ENCODE measurements around the gene HHAT.

The HHAT gene

DNA sequence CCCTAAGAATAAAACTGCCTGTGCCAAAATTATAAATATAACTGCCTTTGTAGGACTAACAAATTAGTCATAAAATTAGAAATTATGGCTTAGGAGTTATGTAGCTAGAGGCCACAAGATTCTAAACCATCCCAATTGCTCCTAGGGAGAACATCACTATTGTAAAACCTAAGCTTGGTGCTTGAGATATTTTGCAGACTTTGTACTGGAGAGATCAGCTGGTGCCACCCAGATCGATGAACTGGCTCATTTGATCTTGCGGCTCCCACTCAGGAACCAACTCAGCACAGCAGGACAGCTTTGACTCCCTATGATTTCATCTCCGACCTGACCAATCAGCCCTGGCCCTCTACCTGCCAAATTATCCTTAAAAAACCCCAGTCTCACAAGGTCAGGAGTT lies 30.6 kb downstream of the HHAT start:
- no peak for DNase-seq (ENCODE audit: low spot score)

GRCh38 chr1:210360852-210361477 lies 32.3 kb downstream of the HHAT start:
- peak; percentile 50 for DNase-seq (ENCODE audit: low spot score)

- no peak for DNase-seq (ENCODE audit: low spot score)
These were observed 33.0 kb downstream of the HHAT start for GRCh38 chr1:210361665-210362064.

GRCh38 chr1:210362526-210362925 lies 33.8 kb downstream of the HHAT start:
- no peak for DNase-seq (ENCODE audit: low spot score)

GRCh38 chr1:210363119-210363518 lies 34.4 kb downstream of the HHAT start:
- no peak for DNase-seq (ENCODE audit: low spot score)

- DNase-seq (ENCODE audit: low spot score): no peak
These were observed 35.8 kb downstream of the HHAT start for GRCh38 chr1:210364479-210364878.

GRCh38 chr1:210366767-210367166 lies 38.1 kb downstream of the HHAT start:
- DNase-seq (ENCODE audit: low spot score): no peak

DNA sequence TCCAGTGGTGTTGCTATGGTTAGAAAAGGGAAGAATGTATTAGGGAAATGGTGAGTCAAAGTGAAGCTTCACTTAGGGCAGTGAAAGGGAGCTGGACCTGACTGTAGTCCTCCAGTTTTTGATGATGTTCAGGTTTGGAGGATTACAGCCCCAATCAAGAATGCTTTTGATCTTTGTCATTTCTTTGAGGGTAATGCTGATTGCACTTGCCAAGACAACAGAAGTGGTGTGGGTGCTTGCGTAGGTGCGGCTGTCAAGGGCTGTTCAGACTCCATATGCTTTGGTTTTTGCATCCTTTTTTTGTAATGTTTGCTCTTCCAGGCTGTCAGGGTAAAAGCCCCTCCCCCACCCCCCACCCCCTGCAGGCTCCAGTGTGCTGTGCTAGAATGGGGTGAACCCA lies 38.9 kb downstream of the HHAT start:
- DNase-seq (ENCODE audit: low spot score): no peak

GRCh38 chr1:210369425-210369824 lies 40.7 kb downstream of the HHAT start:
- no peak for DNase-seq (ENCODE audit: low spot score)

- no peak for DNase-seq (ENCODE audit: low spot score)
These were observed 43.2 kb downstream of the HHAT start for GRCh38 chr1:210371916-210372315.

GRCh38 chr1:210372491-210372890 lies 43.8 kb downstream of the HHAT start:
- DNase-seq (ENCODE audit: low spot score): no peak

DNA sequence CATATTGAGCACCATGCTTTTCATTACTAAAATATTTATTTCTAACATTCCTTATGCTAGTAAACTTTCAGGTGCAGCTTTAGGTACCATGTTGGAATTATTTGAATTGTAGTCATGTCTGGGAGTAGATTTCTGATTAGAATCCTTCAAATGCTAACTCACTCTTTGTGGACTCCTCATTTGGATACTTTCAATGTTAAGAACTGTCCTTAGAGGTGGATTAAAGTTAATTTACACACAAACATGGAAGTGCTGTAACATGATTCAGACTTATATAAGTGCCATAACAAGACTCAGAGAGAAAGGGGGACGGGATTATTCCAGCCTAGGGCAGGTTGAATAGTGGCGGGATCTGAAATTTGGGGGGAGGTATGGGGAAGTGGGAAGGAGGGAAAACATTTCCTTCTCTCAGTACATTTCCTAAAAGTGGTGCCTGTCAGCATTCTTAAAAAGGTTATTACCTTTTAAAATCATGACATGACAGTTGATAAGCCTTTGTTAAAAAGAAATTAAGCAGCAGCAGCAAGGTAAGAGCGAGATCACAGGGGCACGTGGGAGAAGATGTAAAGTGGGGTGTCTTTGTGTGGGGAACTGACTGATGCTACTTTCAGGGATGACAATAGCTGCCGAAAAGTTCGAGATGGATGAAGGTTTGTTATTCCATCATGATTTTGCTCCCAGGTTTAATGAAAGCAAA lies 44.4 kb downstream of the HHAT start:
- no peak for DNase-seq (ENCODE audit: low spot score)

DNA sequence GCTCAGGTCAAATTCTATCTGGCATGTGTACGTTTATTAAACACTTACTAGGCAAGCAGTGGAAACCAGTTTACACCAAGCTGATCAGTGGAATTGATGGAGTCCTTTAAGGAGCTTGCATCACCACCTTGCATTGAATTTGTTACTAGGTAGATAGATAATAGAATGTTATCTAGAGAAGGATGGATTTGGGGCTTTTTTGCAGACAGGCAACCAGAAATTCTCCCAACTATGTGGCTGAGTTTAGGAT lies 44.9 kb downstream of the HHAT start:
- no peak for DNase-seq (ENCODE audit: low spot score)

- DNase-seq (ENCODE audit: low spot score): peak; percentile 78
These were observed 45.3 kb downstream of the HHAT start for GRCh38 chr1:210373878-210374599.

GRCh38 chr1:210374600-210374953 lies 45.9 kb downstream of the HHAT start:
- DNase-seq (ENCODE audit: low spot score): no peak

DNA sequence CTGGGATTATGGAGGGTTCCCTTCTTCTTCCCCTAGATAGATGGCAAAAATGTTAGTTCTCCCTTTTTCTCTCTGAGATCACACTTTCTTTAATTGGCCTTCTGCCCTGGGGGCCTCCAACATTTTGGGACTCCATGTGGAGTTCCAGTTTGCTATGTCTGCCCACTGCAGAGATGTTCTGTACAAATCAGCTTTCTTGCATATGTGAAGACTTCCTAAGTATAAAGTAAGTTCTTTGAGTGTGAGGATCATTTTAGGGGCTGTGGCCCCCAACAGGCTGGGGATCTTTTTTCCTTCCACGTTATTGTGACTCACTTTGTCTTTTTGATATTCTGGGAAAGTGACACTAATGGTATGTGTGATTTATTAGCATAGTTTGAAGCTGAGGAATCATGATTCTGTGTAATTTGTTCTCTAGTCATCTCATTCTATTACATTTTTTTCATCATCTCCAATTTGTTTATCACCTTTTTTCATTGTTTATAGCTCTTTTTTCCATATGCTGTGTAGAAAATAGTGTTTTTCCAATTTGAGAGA lies 48.2 kb downstream of the HHAT start:
- DNase-seq (ENCODE audit: low spot score): no peak

- DNase-seq (ENCODE audit: low spot score): no peak
These were observed 49.1 kb downstream of the HHAT start for GRCh38 chr1:210377731-210378333.

DNA sequence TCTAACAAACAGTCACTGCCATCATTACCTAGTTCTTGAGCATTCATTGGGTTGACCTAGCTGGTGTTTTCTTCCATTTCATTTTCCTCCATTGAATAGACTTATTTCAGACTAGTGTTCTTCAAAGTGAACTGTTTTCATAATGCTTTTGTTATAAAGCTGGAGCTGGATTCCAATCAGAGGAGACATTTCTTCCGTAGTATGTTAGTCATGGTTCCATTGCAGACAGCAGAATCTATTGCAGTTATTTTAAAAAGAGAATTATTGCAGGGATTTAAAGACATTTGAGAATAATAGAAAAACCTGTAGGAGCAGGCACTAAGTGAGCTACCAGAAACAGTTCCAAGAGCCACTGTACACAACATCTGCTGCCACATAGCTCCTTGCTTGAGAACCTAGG lies 50.0 kb downstream of the HHAT start:
- no peak for DNase-seq (ENCODE audit: low spot score)

DNA sequence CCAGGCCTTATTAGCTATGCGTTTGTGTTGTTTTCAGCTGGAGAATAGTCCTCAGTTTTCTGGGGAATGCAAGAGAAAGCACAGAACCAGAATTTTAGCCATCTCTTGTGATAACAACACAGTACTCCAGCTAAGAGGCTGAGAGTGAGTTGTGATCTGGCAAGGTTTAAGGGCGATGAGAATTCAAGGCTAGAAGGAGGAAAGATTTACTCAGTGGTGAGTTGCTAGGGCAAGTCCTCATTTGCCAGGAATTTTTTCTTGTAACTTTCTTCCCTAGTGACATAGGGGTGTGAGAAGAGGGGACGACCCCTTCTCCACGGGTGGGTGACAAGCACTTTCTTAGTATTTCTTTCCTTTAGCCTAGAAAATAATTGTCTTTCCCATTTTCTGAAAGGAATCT lies 53.2 kb downstream of the HHAT start:
- DNase-seq (ENCODE audit: low spot score): no peak

- DNase-seq (ENCODE audit: low spot score): no peak
These were observed 55.9 kb downstream of the HHAT start for GRCh38 chr1:210384625-210385024.

DNA sequence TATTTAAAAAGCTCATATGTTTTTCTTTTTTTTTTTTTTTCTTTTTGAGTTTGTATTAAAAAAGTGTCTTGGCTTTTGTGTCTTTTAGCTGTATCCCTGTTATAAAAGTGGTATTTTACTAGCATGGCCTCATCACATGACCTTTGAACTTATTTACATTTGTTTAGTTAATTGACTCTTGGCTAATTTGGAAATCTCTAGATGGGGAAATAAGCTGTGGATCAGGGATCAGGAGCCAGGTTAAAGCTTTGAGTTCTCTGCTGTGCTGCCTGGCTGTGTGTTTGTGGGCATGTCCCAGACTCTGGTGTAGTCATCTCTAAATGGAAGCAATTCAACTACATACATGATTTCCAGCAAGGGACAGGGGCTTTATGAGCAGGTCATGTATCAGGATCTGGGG lies 56.5 kb downstream of the HHAT start:
- DNase-seq (ENCODE audit: low spot score): no peak

DNA sequence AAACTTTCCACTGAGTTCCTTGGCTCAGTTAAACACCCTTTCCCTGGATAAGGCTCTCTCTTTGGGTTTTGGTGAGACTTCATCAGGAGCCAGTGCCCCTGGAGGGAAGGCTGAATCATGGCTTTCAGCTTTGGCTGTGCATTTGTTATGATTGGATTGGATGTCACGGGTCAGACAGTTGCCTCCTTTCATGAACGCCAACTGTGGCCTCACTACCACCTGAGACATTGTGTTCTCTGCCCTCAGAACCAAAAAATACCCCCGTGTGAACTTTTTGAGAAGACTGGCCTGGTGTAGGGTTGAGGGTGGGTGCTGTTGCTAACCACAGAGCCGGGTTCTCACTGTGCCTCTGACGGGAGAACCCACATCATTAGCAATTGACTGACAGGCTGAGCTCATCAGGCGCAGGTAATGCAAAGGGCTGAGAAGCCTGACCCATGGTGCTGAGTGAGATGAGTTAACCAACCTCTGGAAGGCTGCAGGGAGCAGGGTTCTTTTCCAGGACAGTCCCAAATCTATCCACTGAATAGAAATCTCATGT lies 65.6 kb downstream of the HHAT start:
- peak; percentile 7 for DNase-seq (ENCODE audit: low spot score)

- no peak for DNase-seq (ENCODE audit: low spot score)
These were observed 67.8 kb downstream of the HHAT start for GRCh38 chr1:210396541-210396940.

Data from CD4-positive, alpha-beta T cell treated with Interleukin-2 at 100 ng/mL for 4 hours (primary cell).